ENCODE results near the gene PDXP. TPM values are rescaled to one million over a fixed set of nuclear protein-coding genes. Genes with fewer than 3 reads are reported as not detected.

Gene PDXP
- total and polyA plus RNA-seq, 2 experiments from 2014 or later = 15.0 to 55.6 TPM

DNA sequence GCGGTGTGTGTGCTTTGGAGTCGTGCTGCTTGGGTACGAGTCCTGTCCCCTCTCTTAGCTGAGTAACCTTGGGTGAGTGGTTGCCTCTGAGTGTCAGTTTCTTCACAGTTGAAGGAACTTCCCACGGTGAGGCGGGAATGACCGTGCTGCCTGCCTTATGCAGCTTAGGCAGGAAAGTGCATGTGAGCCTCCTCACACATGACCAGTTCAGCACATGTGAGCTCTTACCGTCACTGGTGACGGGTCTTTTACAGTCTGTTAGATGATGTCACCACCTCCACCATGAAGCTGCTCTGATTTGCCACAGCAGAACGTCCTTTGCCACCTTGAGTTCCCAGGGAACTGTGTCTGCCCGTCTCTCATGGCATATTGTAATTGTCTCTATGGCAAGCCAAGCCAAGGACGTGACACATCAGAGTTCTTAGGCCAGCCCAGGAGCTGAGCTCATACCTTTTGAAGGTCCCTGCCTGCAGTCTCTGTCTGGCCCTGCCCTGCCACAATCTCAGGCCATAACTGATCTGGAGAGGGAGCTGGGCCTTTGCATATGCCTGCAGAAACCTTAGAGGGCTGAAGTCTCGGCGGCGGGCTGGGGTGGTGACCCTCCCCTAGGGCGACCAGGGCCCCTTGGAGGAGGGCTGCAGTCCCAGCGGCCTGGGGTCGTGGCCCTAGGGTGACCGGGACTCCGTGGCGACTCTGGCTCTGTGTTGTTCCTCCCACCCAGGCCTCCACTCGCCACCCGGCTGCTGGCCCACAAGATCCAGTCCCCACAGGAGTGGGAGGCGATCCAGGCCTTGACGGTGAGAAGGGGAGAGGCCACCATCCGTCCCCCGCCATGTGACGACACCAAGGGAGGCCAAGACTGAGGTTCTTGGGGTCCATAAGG is 42.1 kb upstream of the PDXP start:
- Mint-ChIP-seq H3K36me3 (ENCODE audit: low read depth) (peaks cover 33% of the 10 kb centered on the region), H3K27me3 (ENCODE audit: insufficient read depth, low read depth, poor library complexity) (peaks cover 11% of the 10 kb centered on the region), H3K9me3 (no peaks in the 10 kb centered on the region), H3K4me3 (no peak overlapping the region), H3K4me1 (no peaks in the 10 kb centered on the region), H3K27ac (no peak overlapping the region)
- H3K9me2 ChIP-seq (ENCODE audit: insufficient read depth) = no peaks in the 10 kb centered on the region
- peaks cover 4% of the 10 kb centered on the region; the same call in 1 of the 2 replicates for H3K79me2 ChIP-seq (replicated peaks; ENCODE audit: insufficient read depth)
- no peak overlapping the region for H3K4me3 ChIP-seq
- H3K27me3 ChIP-seq (ENCODE audit: insufficient read depth) = no peaks in the 10 kb centered on the region
- no peaks in the 10 kb centered on the region for H3K4me1 ChIP-seq (ENCODE audit: insufficient read depth)
- no peaks in the 10 kb centered on the region for H3F3A ChIP-seq (replicated peaks; ENCODE audit: low read depth)
- no peak overlapping the region for H3K4me2 ChIP-seq
- H2AFZ ChIP-seq = no peak overlapping the region
- DNase-seq (ENCODE audit: low spot score) = no peak
- 0 out of 2 replicates have a peak, but pooled peaks cover 6% of the 10 kb centered on the region for H3K36me3 ChIP-seq (ENCODE audit: insufficient read depth)
- H3K27ac ChIP-seq (ENCODE audit: low read depth) = no peak overlapping the region
- H4K20me1 ChIP-seq (replicated peaks; ENCODE audit: insufficient read depth) = peaks cover 4% of the 10 kb centered on the region
- TF ChIP-seq, protein P1, sequence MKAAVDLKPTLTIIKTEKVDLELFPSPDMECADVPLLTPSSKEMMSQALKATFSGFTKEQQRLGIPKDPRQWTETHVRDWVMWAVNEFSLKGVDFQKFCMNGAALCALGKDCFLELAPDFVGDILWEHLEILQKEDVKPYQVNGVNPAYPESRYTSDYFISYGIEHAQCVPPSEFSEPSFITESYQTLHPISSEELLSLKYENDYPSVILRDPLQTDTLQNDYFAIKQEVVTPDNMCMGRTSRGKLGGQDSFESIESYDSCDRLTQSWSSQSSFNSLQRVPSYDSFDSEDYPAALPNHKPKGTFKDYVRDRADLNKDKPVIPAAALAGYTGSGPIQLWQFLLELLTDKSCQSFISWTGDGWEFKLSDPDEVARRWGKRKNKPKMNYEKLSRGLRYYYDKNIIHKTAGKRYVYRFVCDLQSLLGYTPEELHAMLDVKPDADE (IDR thresholded peaks at IDR 0.05) = no peak
- TF ChIP-seq POLR2AphosphoS5 (IDR thresholded peaks at IDR 0.05; ENCODE audit: low read depth) (no peak), NANOG (IDR thresholded peaks at IDR 0.05; ENCODE audit: borderline replicate concordance) (no peak), ZNF114 (CRISPR knock-in tag; IDR thresholded peaks at IDR 0.05) (no peak), EZH2 (IDR thresholded peaks at IDR 0.05; ENCODE audit: low read depth, unreplicated experiment) (no peak), JUNB (IDR thresholded peaks at IDR 0.05; ENCODE audit: unreplicated experiment) (no peak), ZNF331 (CRISPR knock-in tag; IDR thresholded peaks at IDR 0.05; ENCODE audit: low read depth) (no peak), STAT1 (IDR thresholded peaks at IDR 0.05; ENCODE audit: unreplicated experiment) (no peak), EZH2phosphoT487 (IDR thresholded peaks at IDR 0.05; ENCODE audit: unreplicated experiment) (no peak), CREB1 (CRISPR knock-in tag; IDR thresholded peaks at IDR 0.05; ENCODE audit: low read depth) (no peak)
- TF ChIP-seq, protein P2, sequence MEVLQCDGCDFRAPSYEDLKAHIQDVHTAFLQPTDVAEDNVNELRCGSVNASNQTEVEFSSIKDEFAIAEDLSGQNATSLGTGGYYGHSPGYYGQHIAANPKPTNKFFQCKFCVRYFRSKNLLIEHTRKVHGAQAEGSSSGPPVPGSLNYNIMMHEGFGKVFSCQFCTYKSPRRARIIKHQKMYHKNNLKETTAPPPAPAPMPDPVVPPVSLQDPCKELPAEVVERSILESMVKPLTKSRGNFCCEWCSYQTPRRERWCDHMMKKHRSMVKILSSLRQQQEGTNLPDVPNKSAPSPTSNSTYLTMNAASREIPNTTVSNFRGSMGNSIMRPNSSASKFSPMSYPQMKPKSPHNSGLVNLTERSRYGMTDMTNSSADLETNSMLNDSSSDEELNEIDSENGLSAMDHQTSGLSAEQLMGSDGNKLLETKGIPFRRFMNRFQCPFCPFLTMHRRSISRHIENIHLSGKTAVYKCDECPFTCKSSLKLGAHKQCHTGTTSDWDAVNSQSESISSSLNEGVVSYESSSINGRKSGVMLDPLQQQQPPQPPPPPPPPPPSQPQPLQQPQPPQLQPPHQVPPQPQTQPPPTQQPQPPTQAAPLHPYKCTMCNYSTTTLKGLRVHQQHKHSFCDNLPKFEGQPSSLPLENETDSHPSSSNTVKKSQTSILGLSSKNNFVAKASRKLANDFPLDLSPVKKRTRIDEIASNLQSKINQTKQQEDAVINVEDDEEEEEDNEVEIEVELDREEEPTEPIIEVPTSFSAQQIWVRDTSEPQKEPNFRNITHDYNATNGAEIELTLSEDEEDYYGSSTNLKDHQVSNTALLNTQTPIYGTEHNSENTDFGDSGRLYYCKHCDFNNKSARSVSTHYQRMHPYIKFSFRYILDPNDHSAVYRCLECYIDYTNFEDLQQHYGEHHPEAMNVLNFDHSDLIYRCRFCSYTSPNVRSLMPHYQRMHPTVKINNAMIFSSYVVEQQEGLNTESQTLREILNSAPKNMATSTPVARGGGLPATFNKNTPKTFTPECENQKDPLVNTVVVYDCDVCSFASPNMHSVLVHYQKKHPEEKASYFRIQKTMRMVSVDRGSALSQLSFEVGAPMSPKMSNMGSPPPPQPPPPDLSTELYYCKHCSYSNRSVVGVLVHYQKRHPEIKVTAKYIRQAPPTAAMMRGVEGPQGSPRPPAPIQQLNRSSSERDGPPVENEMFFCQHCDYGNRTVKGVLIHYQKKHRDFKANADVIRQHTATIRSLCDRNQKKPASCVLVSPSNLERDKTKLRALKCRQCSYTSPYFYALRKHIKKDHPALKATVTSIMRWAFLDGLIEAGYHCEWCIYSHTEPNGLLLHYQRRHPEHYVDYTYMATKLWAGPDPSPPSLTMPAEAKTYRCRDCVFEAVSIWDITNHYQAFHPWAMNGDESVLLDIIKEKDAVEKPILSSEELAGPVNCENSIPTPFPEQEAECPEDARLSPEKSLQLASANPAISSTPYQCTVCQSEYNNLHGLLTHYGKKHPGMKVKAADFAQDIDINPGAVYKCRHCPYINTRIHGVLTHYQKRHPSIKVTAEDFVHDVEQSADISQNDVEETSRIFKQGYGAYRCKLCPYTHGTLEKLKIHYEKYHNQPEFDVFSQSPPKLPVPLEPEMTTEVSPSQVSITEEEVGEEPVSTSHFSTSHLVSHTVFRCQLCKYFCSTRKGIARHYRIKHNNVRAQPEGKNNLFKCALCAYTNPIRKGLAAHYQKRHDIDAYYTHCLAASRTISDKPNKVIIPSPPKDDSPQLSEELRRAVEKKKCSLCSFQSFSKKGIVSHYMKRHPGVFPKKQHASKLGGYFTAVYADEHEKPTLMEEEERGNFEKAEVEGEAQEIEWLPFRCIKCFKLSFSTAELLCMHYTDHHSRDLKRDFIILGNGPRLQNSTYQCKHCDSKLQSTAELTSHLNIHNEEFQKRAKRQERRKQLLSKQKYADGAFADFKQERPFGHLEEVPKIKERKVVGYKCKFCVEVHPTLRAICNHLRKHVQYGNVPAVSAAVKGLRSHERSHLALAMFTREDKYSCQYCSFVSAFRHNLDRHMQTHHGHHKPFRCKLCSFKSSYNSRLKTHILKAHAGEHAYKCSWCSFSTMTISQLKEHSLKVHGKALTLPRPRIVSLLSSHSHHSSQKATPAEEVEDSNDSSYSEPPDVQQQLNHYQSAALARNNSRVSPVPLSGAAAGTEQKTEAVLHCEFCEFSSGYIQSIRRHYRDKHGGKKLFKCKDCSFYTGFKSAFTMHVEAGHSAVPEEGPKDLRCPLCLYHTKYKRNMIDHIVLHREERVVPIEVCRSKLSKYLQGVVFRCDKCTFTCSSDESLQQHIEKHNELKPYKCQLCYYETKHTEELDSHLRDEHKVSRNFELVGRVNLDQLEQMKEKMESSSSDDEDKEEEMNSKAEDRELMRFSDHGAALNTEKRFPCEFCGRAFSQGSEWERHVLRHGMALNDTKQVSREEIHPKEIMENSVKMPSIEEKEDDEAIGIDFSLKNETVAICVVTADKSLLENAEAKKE (CRISPR knock-in tag; IDR thresholded peaks at IDR 0.05) = no peak
- TF ChIP-seq, protein P3, sequence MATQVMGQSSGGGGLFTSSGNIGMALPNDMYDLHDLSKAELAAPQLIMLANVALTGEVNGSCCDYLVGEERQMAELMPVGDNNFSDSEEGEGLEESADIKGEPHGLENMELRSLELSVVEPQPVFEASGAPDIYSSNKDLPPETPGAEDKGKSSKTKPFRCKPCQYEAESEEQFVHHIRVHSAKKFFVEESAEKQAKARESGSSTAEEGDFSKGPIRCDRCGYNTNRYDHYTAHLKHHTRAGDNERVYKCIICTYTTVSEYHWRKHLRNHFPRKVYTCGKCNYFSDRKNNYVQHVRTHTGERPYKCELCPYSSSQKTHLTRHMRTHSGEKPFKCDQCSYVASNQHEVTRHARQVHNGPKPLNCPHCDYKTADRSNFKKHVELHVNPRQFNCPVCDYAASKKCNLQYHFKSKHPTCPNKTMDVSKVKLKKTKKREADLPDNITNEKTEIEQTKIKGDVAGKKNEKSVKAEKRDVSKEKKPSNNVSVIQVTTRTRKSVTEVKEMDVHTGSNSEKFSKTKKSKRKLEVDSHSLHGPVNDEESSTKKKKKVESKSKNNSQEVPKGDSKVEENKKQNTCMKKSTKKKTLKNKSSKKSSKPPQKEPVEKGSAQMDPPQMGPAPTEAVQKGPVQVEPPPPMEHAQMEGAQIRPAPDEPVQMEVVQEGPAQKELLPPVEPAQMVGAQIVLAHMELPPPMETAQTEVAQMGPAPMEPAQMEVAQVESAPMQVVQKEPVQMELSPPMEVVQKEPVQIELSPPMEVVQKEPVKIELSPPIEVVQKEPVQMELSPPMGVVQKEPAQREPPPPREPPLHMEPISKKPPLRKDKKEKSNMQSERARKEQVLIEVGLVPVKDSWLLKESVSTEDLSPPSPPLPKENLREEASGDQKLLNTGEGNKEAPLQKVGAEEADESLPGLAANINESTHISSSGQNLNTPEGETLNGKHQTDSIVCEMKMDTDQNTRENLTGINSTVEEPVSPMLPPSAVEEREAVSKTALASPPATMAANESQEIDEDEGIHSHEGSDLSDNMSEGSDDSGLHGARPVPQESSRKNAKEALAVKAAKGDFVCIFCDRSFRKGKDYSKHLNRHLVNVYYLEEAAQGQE (IDR thresholded peaks at IDR 0.05; ENCODE audit: unreplicated experiment) = no peak
- TF ChIP-seq, protein P4, sequence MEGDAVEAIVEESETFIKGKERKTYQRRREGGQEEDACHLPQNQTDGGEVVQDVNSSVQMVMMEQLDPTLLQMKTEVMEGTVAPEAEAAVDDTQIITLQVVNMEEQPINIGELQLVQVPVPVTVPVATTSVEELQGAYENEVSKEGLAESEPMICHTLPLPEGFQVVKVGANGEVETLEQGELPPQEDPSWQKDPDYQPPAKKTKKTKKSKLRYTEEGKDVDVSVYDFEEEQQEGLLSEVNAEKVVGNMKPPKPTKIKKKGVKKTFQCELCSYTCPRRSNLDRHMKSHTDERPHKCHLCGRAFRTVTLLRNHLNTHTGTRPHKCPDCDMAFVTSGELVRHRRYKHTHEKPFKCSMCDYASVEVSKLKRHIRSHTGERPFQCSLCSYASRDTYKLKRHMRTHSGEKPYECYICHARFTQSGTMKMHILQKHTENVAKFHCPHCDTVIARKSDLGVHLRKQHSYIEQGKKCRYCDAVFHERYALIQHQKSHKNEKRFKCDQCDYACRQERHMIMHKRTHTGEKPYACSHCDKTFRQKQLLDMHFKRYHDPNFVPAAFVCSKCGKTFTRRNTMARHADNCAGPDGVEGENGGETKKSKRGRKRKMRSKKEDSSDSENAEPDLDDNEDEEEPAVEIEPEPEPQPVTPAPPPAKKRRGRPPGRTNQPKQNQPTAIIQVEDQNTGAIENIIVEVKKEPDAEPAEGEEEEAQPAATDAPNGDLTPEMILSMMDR (conservative IDR thresholded peaks at IDR 0.05; ENCODE audit: low read depth in 2 of 2) = no peak
- no peak for ATAC-seq

Data from GM23338 (cell line).